ENCODE data around the gene MRPL36.

DNA sequence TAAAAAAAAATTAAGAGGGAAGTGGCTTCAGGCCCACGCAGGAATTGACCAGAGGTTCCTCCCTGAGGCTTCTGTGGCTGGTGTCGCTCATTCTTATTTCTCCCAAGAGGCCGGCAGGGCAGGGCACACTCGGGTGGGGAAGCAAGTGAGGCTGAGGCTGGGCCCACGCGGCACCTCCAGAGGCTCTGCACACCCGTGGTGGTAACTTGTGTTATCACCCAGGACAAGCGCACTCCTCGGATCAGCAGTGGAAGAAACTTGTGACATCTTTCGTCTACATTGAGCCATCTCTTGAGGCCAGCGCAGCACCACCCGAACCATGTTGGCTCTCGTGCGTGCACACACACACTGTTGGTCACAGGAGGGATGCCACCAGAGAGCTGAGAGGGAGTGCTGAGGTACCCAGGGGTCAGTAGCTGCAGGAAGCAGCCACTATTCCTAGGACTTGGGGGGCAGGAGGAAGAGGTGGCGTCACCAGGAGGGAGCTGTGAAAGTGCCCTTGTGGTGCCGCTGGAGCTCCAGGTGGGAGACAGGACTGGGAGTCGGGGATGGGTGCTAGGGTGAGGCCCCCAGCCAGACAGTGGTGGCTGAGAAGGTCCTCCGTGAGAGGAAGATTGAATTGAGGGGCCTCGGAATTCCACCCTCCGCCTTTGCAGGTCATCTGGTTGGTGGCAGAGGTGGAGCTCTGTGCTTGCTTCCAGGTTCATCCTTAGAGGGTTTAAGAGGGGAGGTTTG lies 8.0 kb upstream of the MRPL36 start:
- TF ChIP-seq, protein P1, sequence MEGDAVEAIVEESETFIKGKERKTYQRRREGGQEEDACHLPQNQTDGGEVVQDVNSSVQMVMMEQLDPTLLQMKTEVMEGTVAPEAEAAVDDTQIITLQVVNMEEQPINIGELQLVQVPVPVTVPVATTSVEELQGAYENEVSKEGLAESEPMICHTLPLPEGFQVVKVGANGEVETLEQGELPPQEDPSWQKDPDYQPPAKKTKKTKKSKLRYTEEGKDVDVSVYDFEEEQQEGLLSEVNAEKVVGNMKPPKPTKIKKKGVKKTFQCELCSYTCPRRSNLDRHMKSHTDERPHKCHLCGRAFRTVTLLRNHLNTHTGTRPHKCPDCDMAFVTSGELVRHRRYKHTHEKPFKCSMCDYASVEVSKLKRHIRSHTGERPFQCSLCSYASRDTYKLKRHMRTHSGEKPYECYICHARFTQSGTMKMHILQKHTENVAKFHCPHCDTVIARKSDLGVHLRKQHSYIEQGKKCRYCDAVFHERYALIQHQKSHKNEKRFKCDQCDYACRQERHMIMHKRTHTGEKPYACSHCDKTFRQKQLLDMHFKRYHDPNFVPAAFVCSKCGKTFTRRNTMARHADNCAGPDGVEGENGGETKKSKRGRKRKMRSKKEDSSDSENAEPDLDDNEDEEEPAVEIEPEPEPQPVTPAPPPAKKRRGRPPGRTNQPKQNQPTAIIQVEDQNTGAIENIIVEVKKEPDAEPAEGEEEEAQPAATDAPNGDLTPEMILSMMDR (IDR thresholded peaks at IDR 0.05): no peak
- no peak for TF ChIP-seq ZFX (IDR thresholded peaks at IDR 0.05; ENCODE audit: borderline replicate concordance)
